Lung (tissue), 12 donors: ENCODE measurements around the gene TBC1D5. TPM values are rescaled to one million over a fixed set of nuclear protein-coding genes. Genes with fewer than 3 reads are reported as not detected.

Experiments used
- ATAC-seq: fragments of 200-7000 bp; cut with Tn5 transposase; one replicate; pipeline ENCODE4 v1.9.1; 2020; ENCODE audit warnings: moderate number of reproducible peaks; ENCODE audit not compliant: insufficient read depth, low FRiP score
- DNase-seq, 3 donors: peaks; one replicate each; pipeline ENCODE4 v3.0.0-alpha.2; 2013 to 2017
- H3K27ac ChIP-seq, 2 donors: one replicate each; pipeline ENCODE4 v1.5.1; 2013; ENCODE audit warnings: mild to moderate bottlenecking in 2 of 2, moderate library complexity in 2 of 2, control low read depth in 1 of 2, inconsistent platforms in 1 of 2, low read depth in 1 of 2, low read length in 1 of 2
- H3K27me3 ChIP-seq, 3 donors: one replicate each; pipeline ENCODE4 v1.5.1; 2013; ENCODE audit warnings: low read length in 2 of 3; ENCODE audit not compliant: control insufficient read depth in 3 of 3, insufficient read depth in 3 of 3
- H3K36me3 ChIP-seq, 4 donors: one replicate each; pipeline ENCODE4 v1.5.1; 2013; ENCODE audit warnings: low read length in 4 of 4, mild to moderate bottlenecking in 1 of 4, moderate library complexity in 1 of 4; ENCODE audit not compliant: control insufficient read depth in 4 of 4, insufficient read depth in 4 of 4
- H3K4me1 ChIP-seq, 5 donors: one replicate each; pipeline ENCODE4 v1.5.1; 2013; ENCODE audit warnings: low read length in 5 of 5, mild to moderate bottlenecking in 2 of 5, moderate library complexity in 1 of 5; ENCODE audit not compliant: control insufficient read depth in 5 of 5, insufficient read depth in 5 of 5
- H3K4me3 ChIP-seq: one replicate; pipeline ENCODE4 v1.5.1; 2013; ENCODE audit warnings: mild to moderate bottlenecking, control low read depth, moderate library complexity
- H3K9ac ChIP-seq, 2 donors: one replicate each; pipeline ENCODE4 v1.5.1; 2013; ENCODE audit warnings: low read length in 2 of 2, control low read depth in 1 of 2; ENCODE audit not compliant: insufficient read depth in 1 of 2
- H3K9me3 ChIP-seq, 4 donors: one replicate each; pipeline ENCODE4 v1.5.1; 2013; ENCODE audit warnings: low read length in 3 of 4, mild to moderate bottlenecking in 1 of 4, moderate library complexity in 1 of 4; ENCODE audit not compliant: control insufficient read depth in 4 of 4, insufficient read depth in 3 of 4
- CTCF ChIP-seq: IDR thresholded peaks from 2 replicates; pipeline ENCODE4 v1.5.1; 2012; ENCODE audit warnings: mild to moderate bottlenecking; ENCODE audit errors: control extremely low read depth, extremely low read depth
- WGBS, 2 donors: extraction: QIAGEN DNeasy Blood & Tissue Kit; methylation state at CpG; one replicate each; pipeline ENCODE4 v1.1.7; 2013; 5-methylcytosine and 5-hydroxymethylcytosine counted together
- polyA plus RNA-seq, 2 donors: library from polyadenylated mRNA; stranded (reverse); fragments of 200-250 nt; gene quantifications; one replicate each; pipeline ENCODE4 v1.2.1, GENCODE V29; 2013
- total RNA-seq, 2 donors: library from RNA; depleted of rRNA in 1 of 2; stranded (reverse); fragments of >200 nt in 1 of 2; gene quantifications; one replicate each; pipeline ENCODE4 v1.2.1, GENCODE V29; 2014 to 2021
- donor health status: control.
- donor health status: control.
- donor health status: Bipolar disorder and iron deficiency.
- donor health status: healthy.
- donor health status: DM: yes; HTN: yes; CAD: no.

The TBC1D5 gene
- total and polyA plus RNA-seq, 4 donors = 8.7 to 111 (median 39.6) TPM

- no peak overlapping the region for H3K27ac ChIP-seq
- peaks cover 0 to 1% (median 0%) of the 10 kb centered on the region in 5 donors for H3K4me1 ChIP-seq
- no peak overlapping the region for H3K9ac ChIP-seq
- DNase-seq = no peak
- H3K9me3 ChIP-seq = peaks cover 0 to 2% (median 0%) of the 10 kb centered on the region in 4 donors
- TF ChIP-seq CTCF = no peak
- WGBS, 2 donors = 65 to 67% methylated on average over 5 of the region's 5 CpGs
- ATAC-seq = no peak
- no peaks in the 10 kb centered on the region for H3K27me3 ChIP-seq
- H3K4me3 ChIP-seq = no peak overlapping the region
- peaks cover 0 to 13% (median 6%) of the 10 kb centered on the region in 4 donors for H3K36me3 ChIP-seq
Measured at GRCh38 chr3:17182166-17182565, 560.3 kb downstream of the TBC1D5 start.

GRCh38 chr3:17181413-17181907, 561.0 kb downstream of the TBC1D5 start:
- peaks cover 0 to 13% (median 6%) of the 10 kb centered on the region in 4 donors for H3K36me3 ChIP-seq
- no peak overlapping the region for H3K4me3 ChIP-seq
- no peak overlapping the region for H3K9ac ChIP-seq
- no peak for DNase-seq
- H3K4me1 ChIP-seq = peaks cover 0 to 1% (median 0%) of the 10 kb centered on the region in 5 donors
- H3K9me3 ChIP-seq = peaks cover 0 to 2% (median 0%) of the 10 kb centered on the region in 4 donors
- H3K27me3 ChIP-seq = no peaks in the 10 kb centered on the region
- TF ChIP-seq CTCF = no peak
- WGBS, 2 donors = 88 to 100% methylated on average over 2 of the region's 2 CpGs
- ATAC-seq = no peak
- no peak overlapping the region for H3K27ac ChIP-seq

DNA sequence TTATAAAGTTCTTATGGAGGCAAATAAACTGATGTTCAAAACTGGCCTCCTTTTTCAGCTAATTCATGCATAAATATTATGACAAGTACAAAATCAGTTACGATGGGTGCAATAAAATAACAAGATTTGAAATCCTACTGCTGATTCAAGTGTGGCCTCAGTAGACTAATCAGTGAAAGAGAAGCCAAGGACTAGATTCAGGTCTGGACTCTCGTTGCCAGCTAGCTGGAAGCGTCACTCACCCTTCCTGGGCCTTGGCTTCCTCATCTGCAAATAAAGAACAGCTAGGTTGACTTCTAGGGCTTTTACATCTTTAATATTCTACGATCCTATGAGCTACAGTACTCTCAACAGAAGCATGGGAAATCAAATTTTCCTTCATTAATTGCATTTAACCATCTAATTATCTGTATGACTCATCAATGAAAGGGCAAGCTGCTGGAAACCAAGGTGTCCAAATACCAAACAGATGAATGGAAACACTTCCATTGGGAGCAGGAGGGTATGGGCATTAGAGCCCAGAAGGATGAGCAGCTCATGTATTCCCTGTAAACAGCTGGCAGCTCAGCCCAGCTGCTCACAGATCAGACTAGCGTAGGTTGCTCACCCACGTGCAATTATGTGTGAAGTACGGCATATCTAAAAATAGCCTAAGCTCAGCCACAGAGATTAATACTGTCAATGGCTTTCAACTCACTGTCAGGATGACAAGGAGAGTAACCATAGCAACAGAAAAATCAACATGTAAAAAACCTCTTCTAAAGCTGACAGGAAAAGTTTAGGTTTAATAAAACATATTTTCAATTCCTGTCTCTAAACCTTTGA, 562.8 kb downstream of the TBC1D5 start:
- TF ChIP-seq CTCF = no peak
- WGBS, 2 donors = 82 to 91% methylated on average over 7 of the region's 7 CpGs
- DNase-seq (peak in 1 of 3 donors; percentile 20), ATAC-seq (no peak)
- no peak overlapping the region for H3K27ac ChIP-seq
- no peaks in the 10 kb centered on the region for H3K27me3 ChIP-seq
- no peak overlapping the region for H3K9ac ChIP-seq
- peaks cover 0 to 8% (median 0%) of the 10 kb centered on the region in 5 donors for H3K4me1 ChIP-seq
- H3K36me3 ChIP-seq = peaks cover 0 to 13% (median 4%) of the 10 kb centered on the region in 4 donors
- H3K4me3 ChIP-seq = no peak overlapping the region
- peaks cover 0 to 2% (median 0%) of the 10 kb centered on the region in 4 donors for H3K9me3 ChIP-seq
